Measurements from ENCODE around the gene ZCRB1. TPM values are rescaled to one million over a fixed set of nuclear protein-coding genes. Genes with fewer than 3 reads are reported as not detected.

The ZCRB1 gene
- total and polyA plus RNA-seq, 2 of the 4 experiments (the other 2 are of a cell fraction), result 19.7 to 28.1 TPM

GRCh38 chr12:42285431-42285830 is 40.5 kb downstream of the ZCRB1 start:
- ChIA-PET CTCF (no interaction called here), POLR2A (ENCODE audit: unreplicated experiment) (no interaction called here)
- TF ChIP-seq RAD21 (IDR thresholded peaks at IDR 0.05; ENCODE audit: low read length) (no peak), RFX5 (IDR thresholded peaks at IDR 0.05; ENCODE audit: low read depth, low read length) (no peak), POLR2A (IDR thresholded peaks at IDR 0.05; ENCODE audit: low read depth, low read length) (no peak), CTCF (conservative IDR thresholded peaks at IDR 0.05; ENCODE audit: low read depth, low read length) (no peak), MAZ (IDR thresholded peaks at IDR 0.05; ENCODE audit: borderline replicate concordance, low read depth, low read length) (no peak), SMC3 (IDR thresholded peaks at IDR 0.05; ENCODE audit: low read depth, low read length) (no peak), MAFK (IDR thresholded peaks at IDR 0.05; ENCODE audit: low read depth, low read length) (no peak), BHLHE40 (IDR thresholded peaks at IDR 0.05; ENCODE audit: low read depth, low read length) (no peak), CEBPB (IDR thresholded peaks at IDR 0.05; ENCODE audit: low read depth, low read length) (no peak), RCOR1 (IDR thresholded peaks at IDR 0.05; ENCODE audit: insufficient replicate concordance, low read length) (no peak), CHD1 (IDR thresholded peaks at IDR 0.05; ENCODE audit: low read depth, low read length) (no peak)
- Histone ChIP-seq H3K4me3 (ENCODE audit: insufficient read depth, low read depth, low read length) (no peak overlapping the region), H4K20me1 (ENCODE audit: insufficient read depth, low read length) (no peaks in the 10 kb centered on the region), H3K9me3 (ENCODE audit: control insufficient read depth, insufficient read depth, low read length) (no peaks in the 10 kb centered on the region), H3K79me1 (ENCODE audit: low read depth in 1 of 2, low read length in 2 of 2) (no peaks in the 10 kb centered on the region), H3K9me1 (ENCODE audit: insufficient read depth, low read length) (no peaks in the 10 kb centered on the region), H4K5ac (ENCODE audit: low read depth, low read length) (no peak overlapping the region), H3K14ac (replicated peaks; ENCODE audit: low read depth, low read length) (no peak overlapping the region), H3K4me2 (ENCODE audit: low read depth, low read length) (no peak overlapping the region), H4K8ac (ENCODE audit: low read depth in 2 of 2, low read length in 2 of 2) (no peak overlapping the region), H3K27ac (ENCODE audit: insufficient read depth, low read length) (no peak overlapping the region), H2AFZ (replicated peaks; ENCODE audit: low read length, poor library complexity) (no peak overlapping the region), H3K9ac (ENCODE audit: low read depth, low read length) (no peak overlapping the region), H3K4ac (ENCODE audit: low read depth, low read length) (no peak overlapping the region), H3K18ac (ENCODE audit: low read depth, low read length) (no peak overlapping the region), H2AK9ac (replicated peaks; ENCODE audit: low read depth, low read length, poor library complexity) (no peak overlapping the region), H3K36me3 (ENCODE audit: control insufficient read depth, insufficient read depth, low read length) (no peaks in the 10 kb centered on the region), H2BK120ac (ENCODE audit: low read depth, low read length) (no peak overlapping the region), H3K27me3 (ENCODE audit: control insufficient read depth, insufficient read depth, low read length) (peaks cover 3% of the 10 kb centered on the region), H2BK20ac (ENCODE audit: low read depth, low read length) (no peak overlapping the region), H3K23ac (ENCODE audit: low read depth, low read length) (no peak overlapping the region), H3K4me1 (ENCODE audit: control insufficient read depth, insufficient read depth, low read length) (no peaks in the 10 kb centered on the region), H2BK5ac (ENCODE audit: low read depth, low read length, poor library complexity, severe bottlenecking) (no peak overlapping the region), H3K56ac (ENCODE audit: extremely low read depth, insufficient read depth, low read length) (no peak overlapping the region), H2BK15ac (ENCODE audit: low read depth, low read length) (no peak overlapping the region), H4K91ac (ENCODE audit: insufficient read depth, low read depth, low read length) (no peak overlapping the region), H2AK5ac (ENCODE audit: low read depth, low read length) (no peak overlapping the region)
- whole genome bisulfite sequencing, 2 experiments (ENCODE audit: extremely low coverage in 2 of 2, insufficient read length in 1 of 2), result no CpG with 5 or more reads among the region's 2 CpGs
- no peak for ATAC-seq (ENCODE audit: low read depth)
- in situ Hi-C loops (cut with MboI; ENCODE audit: low sequenced_read_pairs) (no loop called here), dilution Hi-C loops (cut with HindIII; ENCODE audit: low sequenced_read_pairs, unreplicated experiment) (no loop called here), intact Hi-C loops (cut with micrococcal nuclease) (no loop called here)
- no peak for DNase-seq
- no TSS peak for BruUV-seq (replicated peaks)

All from IMR-90 (cell line).